ENCODE measurements around the gene LTBP3. TPM values are rescaled to one million over a fixed set of nuclear protein-coding genes. Genes with fewer than 3 reads are reported as not detected.

The LTBP3 gene
- total and polyA plus RNA-seq, 9 of the 15 experiments (the other 6 are each of a cell fraction or from before 2014, with no cell fraction given): 0.06 to 20.5 (median 4.8) TPM

DNA sequence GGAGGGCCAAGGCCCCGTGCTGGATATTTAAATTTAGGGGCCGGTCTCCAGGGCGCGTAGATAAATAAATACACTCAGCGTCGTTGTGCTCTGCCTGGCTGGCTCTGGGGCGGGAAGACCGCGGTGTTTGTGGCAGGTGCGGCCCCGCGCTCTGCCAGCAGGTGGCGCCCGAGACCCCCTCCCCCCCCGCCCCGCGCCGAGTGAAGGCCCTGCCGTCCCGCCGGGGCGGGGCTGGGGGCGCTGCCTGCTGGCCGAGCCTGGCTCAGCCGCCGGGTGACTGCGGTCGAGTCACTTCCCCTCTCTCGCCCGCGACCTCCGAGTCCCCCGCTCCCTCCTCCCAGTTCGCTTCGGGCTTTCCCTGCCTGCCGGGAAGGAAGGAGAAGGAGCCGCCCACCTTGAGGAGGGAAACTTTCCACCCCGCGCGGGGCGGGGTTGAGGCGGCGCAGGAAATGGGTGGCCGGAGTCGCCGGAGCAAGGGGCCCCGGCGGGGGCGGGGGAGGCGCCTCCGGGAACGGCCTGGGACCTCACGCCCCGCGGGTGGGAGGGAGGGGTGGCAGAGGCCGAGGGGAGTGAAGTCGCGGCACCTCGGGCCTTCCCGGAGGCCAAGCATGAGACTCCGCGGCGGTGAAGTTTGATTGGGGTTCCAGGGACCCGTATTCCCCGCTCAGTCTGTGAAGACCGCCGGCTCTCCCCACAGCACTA is 16.1 kb upstream of the LTBP3 start (continued):
- TF ChIP-seq RBM25 (IDR thresholded peaks at IDR 0.05; ENCODE audit: low read depth, low read length, severe bottlenecking) (no peak), GTF2B (IDR thresholded peaks at IDR 0.05; ENCODE audit: extremely low read depth, insufficient read length) (no peak), ETV1 (tag; conservative IDR thresholded peaks at IDR 0.05; ENCODE audit: low read depth) (peak; percentile 38; the same call in 1 of the 2 replicates), SMARCC2 (IDR thresholded peaks at IDR 0.05; ENCODE audit: low read depth) (no peak), NR2C2 (CRISPR knock-in tag; IDR thresholded peaks at IDR 0.05) (no peak), NR2C2 (tag; IDR thresholded peaks at IDR 0.05) (peak; percentile 83), HDAC6 (IDR thresholded peaks at IDR 0.05; ENCODE audit: low read depth, low read length) (no peak), FOXK2 (conservative IDR thresholded peaks at IDR 0.05 in 1 of 2, IDR thresholded peaks at IDR 0.05 in 1 of 2; ENCODE audit: low read depth in 2 of 2) (no peak), GATAD2A (IDR thresholded peaks at IDR 0.05) (0 out of 2 replicates have a peak, but pooled peaks have one; percentile 46), ZKSCAN1 (IDR thresholded peaks at IDR 0.05; ENCODE audit: low read depth, low read length) (peak; percentile 28; the same call in 1 of the 2 replicates), RBFOX2 (IDR thresholded peaks at IDR 0.05; ENCODE audit: low read depth, low read length) (peak; percentile 62; the same call in 1 of the 2 replicates), DNMT1 (IDR thresholded peaks at IDR 0.05) (no peak), CHCHD3 (CRISPR knock-in tag; IDR thresholded peaks at IDR 0.05) (no peak), MTA2 (IDR thresholded peaks at IDR 0.05; ENCODE audit: low read depth) (no peak), HNRNPL (IDR thresholded peaks at IDR 0.05; ENCODE audit: low read depth, low read length) (no peak), ESRRB (CRISPR knock-in tag; IDR thresholded peaks at IDR 0.05; ENCODE audit: borderline replicate concordance) (no peak), NFE2 (IDR thresholded peaks at IDR 0.05; ENCODE audit: low read depth) (no peak), C11orf30 (IDR thresholded peaks at IDR 0.05; ENCODE audit: low read depth) (no peak), MCM7 (IDR thresholded peaks at IDR 0.05) (no peak), PHB (CRISPR knock-in tag; IDR thresholded peaks at IDR 0.05) (no peak), PTRF (tag; IDR thresholded peaks at IDR 0.05) (no peak), CC2D1A (IDR thresholded peaks at IDR 0.05) (no peak), HCFC1 (IDR thresholded peaks at IDR 0.05; ENCODE audit: low read depth, low read length) (no peak; the same call in 1 of the 2 replicates), ZNF449 (CRISPR knock-in tag; IDR thresholded peaks at IDR 0.05) (no peak)
- TF ChIP-seq, protein P1, sequence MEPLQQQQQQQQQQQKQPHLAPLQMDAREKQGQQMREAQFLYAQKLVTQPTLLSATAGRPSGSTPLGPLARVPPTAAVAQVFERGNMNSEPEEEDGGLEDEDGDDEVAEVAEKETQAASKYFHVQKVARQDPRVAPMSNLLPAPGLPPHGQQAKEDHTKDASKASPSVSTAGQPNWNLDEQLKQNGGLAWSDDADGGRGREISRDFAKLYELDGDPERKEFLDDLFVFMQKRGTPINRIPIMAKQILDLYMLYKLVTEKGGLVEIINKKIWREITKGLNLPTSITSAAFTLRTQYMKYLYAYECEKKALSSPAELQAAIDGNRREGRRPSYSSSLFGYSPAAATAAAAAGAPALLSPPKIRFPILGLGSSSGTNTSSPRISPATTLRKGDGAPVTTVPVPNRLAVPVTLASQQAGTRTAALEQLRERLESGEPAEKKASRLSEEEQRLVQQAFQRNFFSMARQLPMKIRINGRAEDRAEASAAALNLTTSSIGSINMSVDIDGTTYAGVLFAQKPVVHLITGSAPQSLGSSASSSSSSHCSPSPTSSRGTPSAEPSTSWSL (CRISPR knock-in tag; IDR thresholded peaks at IDR 0.05; ENCODE audit: borderline replicate concordance): no peak
- TF ChIP-seq, protein P2, sequence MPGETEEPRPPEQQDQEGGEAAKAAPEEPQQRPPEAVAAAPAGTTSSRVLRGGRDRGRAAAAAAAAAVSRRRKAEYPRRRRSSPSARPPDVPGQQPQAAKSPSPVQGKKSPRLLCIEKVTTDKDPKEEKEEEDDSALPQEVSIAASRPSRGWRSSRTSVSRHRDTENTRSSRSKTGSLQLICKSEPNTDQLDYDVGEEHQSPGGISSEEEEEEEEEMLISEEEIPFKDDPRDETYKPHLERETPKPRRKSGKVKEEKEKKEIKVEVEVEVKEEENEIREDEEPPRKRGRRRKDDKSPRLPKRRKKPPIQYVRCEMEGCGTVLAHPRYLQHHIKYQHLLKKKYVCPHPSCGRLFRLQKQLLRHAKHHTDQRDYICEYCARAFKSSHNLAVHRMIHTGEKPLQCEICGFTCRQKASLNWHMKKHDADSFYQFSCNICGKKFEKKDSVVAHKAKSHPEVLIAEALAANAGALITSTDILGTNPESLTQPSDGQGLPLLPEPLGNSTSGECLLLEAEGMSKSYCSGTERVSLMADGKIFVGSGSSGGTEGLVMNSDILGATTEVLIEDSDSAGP (CRISPR knock-in tag; IDR thresholded peaks at IDR 0.05): no peak
